Activated B cell treated with CpG ODN at 0.5 μM for 24 hours (primary cell): ENCODE data around the gene MORN1. TPM values are rescaled to one million over a fixed set of nuclear protein-coding genes. Genes with fewer than 3 reads are reported as not detected.
A peak's percentile ranks its signal among the peaks of the same experiment; 100 is the strongest.

ENCODE experiments used
- ATAC-seq: fragments of 200-7000 bp; cut with Tn5 transposase; one replicate; pipeline ENCODE4 v1.10.0; 2021; ENCODE audit warnings: low read depth, mild to moderate bottlenecking, moderate library complexity
- CTCF ChIA-PET: fragments of 350-600 bp; sonication (Branson Sonifier 250); formaldehyde crosslinking; loops from one replicate; lab custom pipeline; 2021; ENCODE audit warnings: antibody characterized with exemption; lab: Charles Lee
- POLR2A ChIA-PET: fragments of 350-600 bp; sonication (Branson Sonifier 250); formaldehyde crosslinking; loops from one replicate; lab custom pipeline; 2021; ENCODE audit warnings: antibody characterized with exemption; lab: Charles Lee
- DNase-seq: peaks from one replicate; pipeline ENCODE4 v3.0.0; 2022
- H3K27ac Mint-ChIP-seq: one replicate; pipeline ENCODE4 v1.8.0; 2020; ENCODE audit warnings: mixed read lengths
- H3K27me3 Mint-ChIP-seq: one replicate; pipeline ENCODE4 v1.8.0; 2021; ENCODE audit warnings: mixed read lengths
- H3K36me3 Mint-ChIP-seq: one replicate; pipeline ENCODE4 v1.8.0; 2021; ENCODE audit warnings: low read depth, mixed read lengths
- H3K4me1 Mint-ChIP-seq: one replicate; pipeline ENCODE4 v1.8.0; 2021; ENCODE audit warnings: mixed read lengths
- H3K4me3 Mint-ChIP-seq: one replicate; pipeline ENCODE4 v1.8.0; 2020; ENCODE audit warnings: mild to moderate bottlenecking, mixed read lengths
- H3K9me3 Mint-ChIP-seq: one replicate; pipeline ENCODE4 v1.8.0; 2020; ENCODE audit warnings: mixed read lengths
- intact Hi-C: fragments of 100-400 bp; cut with micrococcal nuclease; formaldehyde crosslinking; loops from one replicate; pipeline ENCODE4 v1.15.1; 2024
- total RNA-seq: library from RNA; stranded (reverse); gene quantifications from 2 replicates; pipeline ENCODE4 v1.2.3, GENCODE V29; 2022
- TF ChIP-seq, protein P1 (sequence below): fragments of 200-600 bp; IDR thresholded peaks from one replicate; pipeline ENCODE4 v1.8.0; 2022; ENCODE audit warnings: antibody characterized with exemption, mild to moderate bottlenecking

MORN1 gene
- total RNA-seq, 1 donor from 2014 or later: 17.8 TPM

DNA sequence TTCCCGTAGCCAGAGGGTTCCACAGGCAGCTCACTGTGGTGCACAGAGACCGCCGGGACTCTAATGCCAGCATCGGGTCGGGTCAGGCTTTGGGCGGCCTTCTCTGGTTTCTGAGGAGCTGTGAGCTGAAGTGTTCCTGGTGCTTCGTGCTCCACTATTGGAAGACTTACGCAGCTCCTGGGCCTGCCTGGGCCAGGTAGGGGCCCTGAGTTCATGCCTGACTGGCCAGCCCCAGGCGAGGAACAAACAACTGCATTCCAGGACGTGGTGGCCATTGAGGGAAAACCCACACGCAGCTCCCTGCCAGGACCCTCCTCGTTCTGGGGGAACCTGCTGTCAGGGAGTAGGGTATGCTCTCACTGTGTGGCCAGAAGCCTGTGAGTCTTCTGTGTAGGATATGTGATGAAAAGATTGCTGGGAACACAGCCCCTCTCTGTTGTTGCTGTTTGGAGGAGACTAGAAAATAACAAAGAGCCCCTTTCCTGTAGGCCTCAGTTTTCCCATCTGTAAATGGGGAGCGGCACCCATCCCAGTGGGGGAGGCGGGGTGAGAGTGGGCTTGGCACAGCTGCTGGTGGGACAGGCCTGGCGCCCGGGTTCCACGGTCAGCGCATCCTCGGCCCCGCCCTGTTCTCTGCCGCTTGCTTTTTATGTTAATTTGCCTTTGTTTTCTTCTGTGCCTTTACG, 8.7 kb upstream of the MORN1 start:
- CTCF ChIA-PET: no interaction called here

GRCh38 chr1:2398871-2399270, 7.5 kb upstream of the MORN1 start:
- POLR2A ChIA-PET: no interaction called here
- Mint-ChIP-seq H3K27ac (no peak overlapping the region), H3K36me3 (peaks cover 79% of the 10 kb centered on the region)

More for the DNA sequence above, 8.7 kb upstream of the MORN1 start:
- intact Hi-C loops: no loop called here
- DNase-seq: no peak
- TF ChIP-seq, protein P1, sequence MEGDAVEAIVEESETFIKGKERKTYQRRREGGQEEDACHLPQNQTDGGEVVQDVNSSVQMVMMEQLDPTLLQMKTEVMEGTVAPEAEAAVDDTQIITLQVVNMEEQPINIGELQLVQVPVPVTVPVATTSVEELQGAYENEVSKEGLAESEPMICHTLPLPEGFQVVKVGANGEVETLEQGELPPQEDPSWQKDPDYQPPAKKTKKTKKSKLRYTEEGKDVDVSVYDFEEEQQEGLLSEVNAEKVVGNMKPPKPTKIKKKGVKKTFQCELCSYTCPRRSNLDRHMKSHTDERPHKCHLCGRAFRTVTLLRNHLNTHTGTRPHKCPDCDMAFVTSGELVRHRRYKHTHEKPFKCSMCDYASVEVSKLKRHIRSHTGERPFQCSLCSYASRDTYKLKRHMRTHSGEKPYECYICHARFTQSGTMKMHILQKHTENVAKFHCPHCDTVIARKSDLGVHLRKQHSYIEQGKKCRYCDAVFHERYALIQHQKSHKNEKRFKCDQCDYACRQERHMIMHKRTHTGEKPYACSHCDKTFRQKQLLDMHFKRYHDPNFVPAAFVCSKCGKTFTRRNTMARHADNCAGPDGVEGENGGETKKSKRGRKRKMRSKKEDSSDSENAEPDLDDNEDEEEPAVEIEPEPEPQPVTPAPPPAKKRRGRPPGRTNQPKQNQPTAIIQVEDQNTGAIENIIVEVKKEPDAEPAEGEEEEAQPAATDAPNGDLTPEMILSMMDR: no peak
- H3K36me3 Mint-ChIP-seq: peaks cover 82% of the 10 kb centered on the region
- H3K27ac Mint-ChIP-seq: no peak overlapping the region
- ATAC-seq: no peak
- no peaks in the 10 kb centered on the region for H3K9me3 Mint-ChIP-seq
- peaks cover 7% of the 10 kb centered on the region for H3K4me1 Mint-ChIP-seq
- POLR2A ChIA-PET: no interaction called here
- H3K27me3 Mint-ChIP-seq: no peaks in the 10 kb centered on the region
- no peak overlapping the region for H3K4me3 Mint-ChIP-seq

DNA sequence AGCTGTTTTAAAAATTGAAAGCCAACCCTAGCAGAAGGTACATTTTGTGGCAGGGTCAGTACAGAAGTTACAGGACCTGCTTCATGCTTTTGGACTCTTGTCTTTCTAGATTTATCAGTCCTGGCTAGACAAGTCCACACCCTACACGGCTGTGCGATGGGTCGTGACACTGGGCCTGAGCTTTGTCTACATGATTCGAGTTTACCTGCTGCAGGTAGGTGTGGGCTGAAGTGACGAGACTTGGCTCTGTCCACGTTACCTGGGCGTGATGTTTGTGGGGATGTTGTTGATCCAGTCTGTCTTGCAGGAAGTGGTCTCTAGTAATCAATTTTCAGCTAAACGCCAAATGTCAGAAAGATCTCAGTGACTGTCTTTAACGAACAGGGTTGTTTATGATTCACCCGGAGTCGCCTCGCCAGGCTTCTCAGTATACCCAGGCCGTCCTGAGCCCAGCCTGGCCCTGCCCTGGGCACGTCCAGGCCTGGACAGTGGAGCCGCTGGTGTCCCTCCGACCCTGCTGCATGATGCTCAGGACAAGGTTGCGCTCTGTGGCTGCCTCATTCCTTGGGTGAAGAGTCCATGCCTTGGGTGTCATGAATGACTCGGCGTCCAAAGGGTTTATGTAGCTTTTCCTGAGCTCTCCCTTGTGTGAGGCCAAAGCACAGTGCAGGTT, 5.8 kb upstream of the MORN1 start:
- no peak for ATAC-seq
- no peak for DNase-seq
- intact Hi-C loops: no loop called here
- Mint-ChIP-seq H3K4me3 (no peak overlapping the region), H3K27ac (peak overlapping the region; percentile 76), H3K27me3 (no peaks in the 10 kb centered on the region), H3K9me3 (no peaks in the 10 kb centered on the region), H3K4me1 (peaks cover 33% of the 10 kb centered on the region), H3K36me3 (peaks cover 80% of the 10 kb centered on the region)
- TF ChIP-seq, protein P1: no peak
- POLR2A ChIA-PET: no interaction called here
- CTCF ChIA-PET: interaction anchor here (2.5 kb wide), 1 partner anchor 202 kb away, joined by 7 read pairs; the partner anchor contains the start of gene FAAP20

More at GRCh38 chr1:2398871-2399270, 7.5 kb upstream of the MORN1 start:
- TF ChIP-seq, protein P1: no peak
- intact Hi-C loops: no loop called here
- DNase-seq (no peak), ATAC-seq (no peak)
- H3K4me3 Mint-ChIP-seq: no peak overlapping the region
- H3K4me1 Mint-ChIP-seq: peaks cover 16% of the 10 kb centered on the region
- no peaks in the 10 kb centered on the region for H3K27me3 Mint-ChIP-seq
- H3K9me3 Mint-ChIP-seq: no peaks in the 10 kb centered on the region
- CTCF ChIA-PET: no interaction called here

DNA sequence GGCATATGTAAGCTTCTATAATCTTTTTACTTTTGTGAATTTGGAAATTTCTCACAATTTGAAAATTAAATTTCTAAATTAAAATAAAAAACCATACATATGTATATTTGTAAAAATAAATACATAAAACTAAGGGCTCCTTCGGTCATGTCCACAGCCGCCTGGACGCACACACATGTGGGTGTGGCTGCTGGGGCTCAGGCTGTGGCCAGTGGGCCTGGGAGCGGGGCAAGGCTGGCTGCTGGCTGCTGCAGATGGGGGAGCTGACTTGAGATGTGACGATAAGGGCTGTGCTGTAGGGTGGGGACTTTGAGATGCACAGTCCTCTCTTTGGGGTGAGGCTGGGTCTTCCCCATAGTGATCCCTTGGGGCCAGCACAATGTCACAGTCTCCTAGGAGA, 5.1 kb upstream of the MORN1 start:
- intact Hi-C loops: no loop called here
- DNase-seq (no peak), ATAC-seq (peak; percentile 45)
- Mint-ChIP-seq H3K9me3 (no peaks in the 10 kb centered on the region), H3K27me3 (no peaks in the 10 kb centered on the region), H3K27ac (peak overlapping the region; percentile 76), H3K4me3 (no peak overlapping the region), H3K4me1 (peaks cover 33% of the 10 kb centered on the region), H3K36me3 (peaks cover 73% of the 10 kb centered on the region)
- TF ChIP-seq, protein P1: no peak
- POLR2A ChIA-PET: interaction anchor here (0.5 kb wide), 1 partner anchor 201 kb away, joined by 3 read pairs; no protein-coding TSS in a partner anchor
- CTCF ChIA-PET: interaction anchor here (2.5 kb wide), 1 partner anchor 201 kb away, joined by 7 read pairs; the partner anchor contains the start of gene FAAP20

DNA sequence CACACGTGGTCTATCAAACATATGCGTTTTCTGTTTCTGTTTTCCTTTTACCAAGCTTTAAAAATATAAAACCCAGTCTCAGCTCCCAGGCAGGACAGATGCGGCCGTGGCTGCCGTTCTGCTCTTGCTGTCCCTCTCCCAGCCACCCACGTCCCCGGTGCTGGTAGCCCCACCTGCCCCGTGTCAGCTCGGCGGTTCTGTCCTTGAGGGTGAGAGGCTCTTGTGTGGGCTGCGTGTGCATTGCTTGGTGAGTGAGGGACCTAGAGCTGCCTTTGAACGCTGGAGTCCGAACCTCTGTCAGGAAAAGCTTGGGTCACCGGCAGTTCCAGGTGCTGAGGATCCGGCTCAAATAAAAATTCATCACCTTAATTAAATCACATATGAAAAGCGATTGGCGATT, 4.7 kb upstream of the MORN1 start:
- Mint-ChIP-seq H3K27me3 (no peaks in the 10 kb centered on the region), H3K4me3 (no peak overlapping the region), H3K4me1 (peaks cover 33% of the 10 kb centered on the region), H3K9me3 (no peaks in the 10 kb centered on the region), H3K27ac (no peak overlapping the region), H3K36me3 (peaks cover 71% of the 10 kb centered on the region)
- ChIA-PET CTCF (interaction anchor here (2.5 kb wide), 1 partner anchor 201 kb away, joined by 7 read pairs; the partner anchor contains the start of gene FAAP20), POLR2A (interaction anchor here (0.5 kb wide), 1 partner anchor 201 kb away, joined by 3 read pairs; no protein-coding TSS in a partner anchor)
- DNase-seq: no peak
- intact Hi-C loops: no loop called here
- no peak for ATAC-seq
- TF ChIP-seq, protein P1: no peak
